HepG2 (cell line): ENCODE data around the gene CAPZA2. TPM values are rescaled to one million over a fixed set of nuclear protein-coding genes. Genes with fewer than 3 reads are reported as not detected.

Experiments used
- BRCA1 ChIP-seq: sonication (generic); formaldehyde crosslinking; IDR thresholded peaks from 2 replicates; pipeline ENCODE4 v1.4.0; 2020; ENCODE audit warnings: missing genetic modification reagents
- FOSL2 ChIP-seq: sonication (generic); formaldehyde crosslinking; IDR thresholded peaks from 2 replicates; pipeline ENCODE4 v1.4.0; 2020; ENCODE audit warnings: missing genetic modification reagents
- KLF11 ChIP-seq: IDR thresholded peaks from 2 replicates; pipeline ENCODE4 v1.6.1; 2016; ENCODE audit warnings: missing compliant biosample characterization
- MYNN ChIP-seq: sonication (generic); formaldehyde crosslinking; IDR thresholded peaks from 2 replicates; pipeline ENCODE4 v1.4.0; 2020; ENCODE audit warnings: mild to moderate bottlenecking, low read depth, missing genetic modification reagents
- PAXIP1 ChIP-seq: sonication (generic); formaldehyde crosslinking; conservative IDR thresholded peaks from 2 replicates; pipeline ENCODE4 v1.4.0; 2020; ENCODE audit warnings: mild to moderate bottlenecking, missing genetic modification reagents, moderate library complexity
- POGZ ChIP-seq: sonication (generic); formaldehyde crosslinking; IDR thresholded peaks from 2 replicates; pipeline ENCODE4 v1.4.0; 2020; ENCODE audit warnings: mild to moderate bottlenecking, missing genetic modification reagents
- REPIN1 ChIP-seq: sonication (generic); formaldehyde crosslinking; IDR thresholded peaks from 2 replicates; pipeline ENCODE4 v1.8.0; 2022; ENCODE audit warnings: missing genetic modification reagents, low read depth, mild to moderate bottlenecking, borderline replicate concordance
- SRF ChIP-seq: IDR thresholded peaks from 2 replicates; pipeline ENCODE4 v1.6.1; 2011; ENCODE audit warnings: mild to moderate bottlenecking, low read depth, low read length, moderate library complexity
- ZMYM3 ChIP-seq: sonication (generic); formaldehyde crosslinking; IDR thresholded peaks from 2 replicates; pipeline ENCODE4 v1.5.1; 2020; ENCODE audit warnings: mild to moderate bottlenecking, missing genetic modification reagents
- ZNF552 ChIP-seq: sonication (generic); formaldehyde crosslinking; IDR thresholded peaks from 2 replicates; pipeline ENCODE4 v1.9.0; 2022; ENCODE audit warnings: missing genetic modification reagents, mild to moderate bottlenecking, borderline replicate concordance
- ZNF720 ChIP-seq: sonication (generic); formaldehyde crosslinking; IDR thresholded peaks from 2 replicates; pipeline ENCODE4 v1.4.0; 2020; ENCODE audit warnings: missing genetic modification reagents
- polyA plus RNA-seq, 8 experiments: library from polyadenylated mRNA; depleted of rRNA in 3 of 8; stranded (reverse) in 7 of 8; unstranded in 1 of 8; fragments of >200 nt; fragmentation: Illumina TruSeq in 4 of 8; extraction: Trizol in 4 of 8; gene quantifications; 2 replicates each; pipeline versions ENCODE4 v1.2.1 to v1.2.3, GENCODE V29; 2011 to 2016; ENCODE audit warnings: low read depth in 4 of 8, missing spikeins in 1 of 8, mixed read lengths in 1 of 8; ENCODE audit not compliant: insufficient read depth in 1 of 8
- total RNA-seq, 5 experiments: library from RNA; depleted of rRNA; stranded (reverse); fragments of >200 nt; fragmentation: Illumina TruSeq; extraction: Trizol; gene quantifications; 2 replicates each; pipeline ENCODE4 v1.2.3, GENCODE V29; 2016; ENCODE audit warnings: low read depth in 1 of 5
- TF ChIP-seq, protein P1 (sequence below): sonication (generic); formaldehyde crosslinking; IDR thresholded peaks from 2 replicates; pipeline ENCODE4 v1.4.0; 2020; ENCODE audit warnings: missing genetic modification reagents
- TF ChIP-seq, protein P2 (sequence below): sonication (generic); formaldehyde crosslinking; IDR thresholded peaks from 2 replicates; pipeline ENCODE4 v1.5.1; 2020; ENCODE audit warnings: missing genetic modification reagents, mild to moderate bottlenecking, borderline replicate concordance
- TF ChIP-seq, protein P3 (sequence below): sonication (generic); formaldehyde crosslinking; conservative IDR thresholded peaks from 2 replicates; pipeline ENCODE4 v1.4.0; 2020; ENCODE audit warnings: missing genetic modification reagents
- TF ChIP-seq, protein P4 (sequence below): IDR thresholded peaks from 2 replicates; pipeline ENCODE4 v1.6.1; 2016; ENCODE audit warnings: mild to moderate bottlenecking, missing biosample characterization, missing genetic modification reagents

The CAPZA2 gene
- total and polyA plus RNA-seq, 2 of the 13 experiments (the other 11 are each of a cell fraction or from before 2014, with no cell fraction given) = 38.4 to 199 TPM

- TF ChIP-seq PAXIP1 (CRISPR knock-in tag) (no peak), ZMYM3 (CRISPR knock-in tag) (no peak), ZNF552 (CRISPR knock-in tag) (no peak), FOSL2 (CRISPR knock-in tag) (peak; percentile 80), REPIN1 (CRISPR knock-in tag) (0 out of 2 replicates have a peak, but pooled peaks have one; percentile 7), SRF (peak; percentile 87), KLF11 (CRISPR knock-in tag) (no peak), ZNF720 (CRISPR knock-in tag) (no peak), MYNN (CRISPR knock-in tag) (no peak), BRCA1 (no peak), POGZ (CRISPR knock-in tag) (no peak)
- TF ChIP-seq, protein P1, sequence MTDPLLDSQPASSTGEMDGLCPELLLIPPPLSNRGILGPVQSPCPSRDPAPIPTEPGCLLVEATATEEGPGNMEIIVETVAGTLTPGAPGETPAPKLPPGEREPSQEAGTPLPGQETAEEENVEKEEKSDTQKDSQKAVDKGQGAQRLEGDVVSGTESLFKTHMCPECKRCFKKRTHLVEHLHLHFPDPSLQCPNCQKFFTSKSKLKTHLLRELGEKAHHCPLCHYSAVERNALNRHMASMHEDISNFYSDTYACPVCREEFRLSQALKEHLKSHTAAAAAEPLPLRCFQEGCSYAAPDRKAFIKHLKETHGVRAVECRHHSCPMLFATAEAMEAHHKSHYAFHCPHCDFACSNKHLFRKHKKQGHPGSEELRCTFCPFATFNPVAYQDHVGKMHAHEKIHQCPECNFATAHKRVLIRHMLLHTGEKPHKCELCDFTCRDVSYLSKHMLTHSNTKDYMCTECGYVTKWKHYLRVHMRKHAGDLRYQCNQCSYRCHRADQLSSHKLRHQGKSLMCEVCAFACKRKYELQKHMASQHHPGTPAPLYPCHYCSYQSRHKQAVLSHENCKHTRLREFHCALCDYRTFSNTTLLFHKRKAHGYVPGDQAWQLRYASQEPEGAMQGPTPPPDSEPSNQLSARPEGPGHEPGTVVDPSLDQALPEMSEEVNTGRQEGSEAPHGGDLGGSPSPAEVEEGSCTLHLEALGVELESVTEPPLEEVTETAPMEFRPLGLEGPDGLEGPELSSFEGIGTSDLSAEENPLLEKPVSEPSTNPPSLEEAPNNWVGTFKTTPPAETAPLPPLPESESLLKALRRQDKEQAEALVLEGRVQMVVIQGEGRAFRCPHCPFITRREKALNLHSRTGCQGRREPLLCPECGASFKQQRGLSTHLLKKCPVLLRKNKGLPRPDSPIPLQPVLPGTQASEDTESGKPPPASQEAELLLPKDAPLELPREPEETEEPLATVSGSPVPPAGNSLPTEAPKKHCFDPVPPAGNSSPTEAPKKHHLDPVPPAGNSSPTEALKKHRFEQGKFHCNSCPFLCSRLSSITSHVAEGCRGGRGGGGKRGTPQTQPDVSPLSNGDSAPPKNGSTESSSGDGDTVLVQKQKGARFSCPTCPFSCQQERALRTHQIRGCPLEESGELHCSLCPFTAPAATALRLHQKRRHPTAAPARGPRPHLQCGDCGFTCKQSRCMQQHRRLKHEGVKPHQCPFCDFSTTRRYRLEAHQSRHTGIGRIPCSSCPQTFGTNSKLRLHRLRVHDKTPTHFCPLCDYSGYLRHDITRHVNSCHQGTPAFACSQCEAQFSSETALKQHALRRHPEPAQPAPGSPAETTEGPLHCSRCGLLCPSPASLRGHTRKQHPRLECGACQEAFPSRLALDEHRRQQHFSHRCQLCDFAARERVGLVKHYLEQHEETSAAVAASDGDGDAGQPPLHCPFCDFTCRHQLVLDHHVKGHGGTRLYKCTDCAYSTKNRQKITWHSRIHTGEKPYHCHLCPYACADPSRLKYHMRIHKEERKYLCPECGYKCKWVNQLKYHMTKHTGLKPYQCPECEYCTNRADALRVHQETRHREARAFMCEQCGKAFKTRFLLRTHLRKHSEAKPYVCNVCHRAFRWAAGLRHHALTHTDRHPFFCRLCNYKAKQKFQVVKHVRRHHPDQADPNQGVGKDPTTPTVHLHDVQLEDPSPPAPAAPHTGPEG = peak; percentile 71; the same call in 1 of the 2 replicates
- TF ChIP-seq, protein P2, sequence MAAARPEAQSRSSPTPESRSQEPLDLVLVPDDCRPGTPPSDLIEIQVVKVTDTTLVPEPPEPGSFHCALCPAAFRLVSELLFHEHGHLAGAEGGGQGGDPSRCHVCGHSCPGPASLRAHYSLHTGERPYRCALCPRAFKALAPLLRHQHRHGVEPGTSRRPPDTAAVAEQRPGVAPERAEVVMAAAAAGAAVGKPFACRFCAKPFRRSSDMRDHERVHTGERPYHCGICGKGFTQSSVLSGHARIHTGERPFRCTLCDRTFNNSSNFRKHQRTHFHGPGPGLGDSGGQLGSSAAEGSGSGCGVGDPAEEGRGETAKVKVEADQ (CRISPR knock-in tag) = no peak
- TF ChIP-seq, protein P3, sequence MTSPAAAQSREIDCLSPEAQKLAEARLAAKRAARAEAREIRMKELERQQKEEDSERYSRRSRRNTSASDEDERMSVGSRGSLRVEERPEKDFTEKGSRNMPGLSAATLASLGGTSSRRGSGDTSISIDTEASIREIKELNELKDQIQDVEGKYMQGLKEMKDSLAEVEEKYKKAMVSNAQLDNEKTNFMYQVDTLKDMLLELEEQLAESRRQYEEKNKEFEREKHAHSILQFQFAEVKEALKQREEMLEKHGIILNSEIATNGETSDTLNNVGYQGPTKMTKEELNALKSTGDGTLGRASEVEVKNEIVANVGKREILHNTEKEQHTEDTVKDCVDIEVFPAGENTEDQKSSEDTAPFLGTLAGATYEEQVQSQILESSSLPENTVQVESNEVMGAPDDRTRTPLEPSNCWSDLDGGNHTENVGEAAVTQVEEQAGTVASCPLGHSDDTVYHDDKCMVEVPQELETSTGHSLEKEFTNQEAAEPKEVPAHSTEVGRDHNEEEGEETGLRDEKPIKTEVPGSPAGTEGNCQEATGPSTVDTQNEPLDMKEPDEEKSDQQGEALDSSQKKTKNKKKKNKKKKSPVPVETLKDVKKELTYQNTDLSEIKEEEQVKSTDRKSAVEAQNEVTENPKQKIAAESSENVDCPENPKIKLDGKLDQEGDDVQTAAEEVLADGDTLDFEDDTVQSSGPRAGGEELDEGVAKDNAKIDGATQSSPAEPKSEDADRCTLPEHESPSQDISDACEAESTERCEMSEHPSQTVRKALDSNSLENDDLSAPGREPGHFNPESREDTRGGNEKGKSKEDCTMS (CRISPR knock-in tag) = no peak
- TF ChIP-seq, protein P4, sequence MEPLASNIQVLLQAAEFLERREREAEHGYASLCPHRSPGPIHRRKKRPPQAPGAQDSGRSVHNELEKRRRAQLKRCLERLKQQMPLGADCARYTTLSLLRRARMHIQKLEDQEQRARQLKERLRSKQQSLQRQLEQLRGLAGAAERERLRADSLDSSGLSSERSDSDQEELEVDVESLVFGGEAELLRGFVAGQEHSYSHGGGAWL (CRISPR knock-in tag) = no peak
Observed at GRCh38 chr7:116953906-116954838, 91.8 kb downstream of the CAPZA2 start (continued).
